Left forelimb (tissue), 1 donor: Measurements from ENCODE around the gene CAB39L.

ENCODE experiments used
- DNase-seq: peaks from one replicate; pipeline ENCODE4 v3.0.0-alpha.2; 2018; ENCODE audit warnings: low spot score

CAB39L gene

DNA sequence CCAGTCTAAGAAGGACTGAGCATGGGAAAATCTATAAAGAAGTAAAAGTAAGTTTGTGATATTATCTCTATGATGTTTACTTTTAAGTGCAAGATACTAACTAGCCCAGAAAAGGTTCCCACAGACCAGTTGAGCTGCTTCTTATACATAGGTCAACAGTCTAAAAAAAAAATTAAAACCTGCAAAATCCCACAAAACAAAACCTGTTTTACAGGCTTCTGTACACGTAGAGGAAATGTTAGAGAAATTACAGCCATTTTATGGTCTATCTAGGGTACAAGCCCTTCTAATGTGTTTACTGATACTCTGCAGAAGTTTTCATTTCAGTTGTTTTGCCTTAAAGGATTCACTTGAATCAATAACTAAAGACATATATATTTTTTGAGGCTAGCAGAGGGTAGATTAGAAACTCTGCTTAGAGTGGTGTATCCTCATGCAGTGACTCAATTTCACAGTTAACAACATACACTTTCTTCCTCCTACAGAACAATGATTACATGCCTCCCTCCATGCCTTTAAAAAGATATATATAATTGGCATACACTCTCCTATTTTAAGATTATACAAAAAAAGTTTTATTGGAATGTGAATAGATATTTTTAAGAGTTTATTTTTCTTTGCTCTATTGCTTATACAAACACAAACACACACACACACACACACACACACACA lies 43.9 kb downstream of the CAB39L start:
- DNase-seq, result no peak

DNA sequence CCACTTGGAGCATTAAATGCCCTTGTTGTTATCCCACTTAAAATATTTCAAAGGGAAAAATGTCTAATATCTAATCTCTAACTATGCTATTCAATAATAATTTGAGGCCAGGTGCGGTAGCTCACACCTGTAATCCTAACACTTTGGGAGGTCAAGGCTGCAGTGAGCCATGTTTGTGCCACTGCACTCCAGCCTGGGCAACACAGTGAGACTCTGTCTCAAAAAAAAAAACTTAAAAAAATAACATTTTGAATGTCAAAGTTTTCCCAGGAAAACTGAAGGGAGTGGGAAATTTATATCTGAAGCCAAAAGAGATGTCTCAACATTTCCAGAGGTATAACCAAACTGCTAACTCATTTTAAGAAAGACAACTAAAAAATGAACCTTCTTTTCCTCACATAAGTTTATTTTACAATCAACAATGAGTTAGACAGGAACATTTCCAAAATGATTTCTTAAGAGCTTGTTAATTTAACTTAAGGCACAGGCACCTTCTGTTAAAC lies 47.9 kb downstream of the CAB39L start:
- DNase-seq, result no peak

DNA sequence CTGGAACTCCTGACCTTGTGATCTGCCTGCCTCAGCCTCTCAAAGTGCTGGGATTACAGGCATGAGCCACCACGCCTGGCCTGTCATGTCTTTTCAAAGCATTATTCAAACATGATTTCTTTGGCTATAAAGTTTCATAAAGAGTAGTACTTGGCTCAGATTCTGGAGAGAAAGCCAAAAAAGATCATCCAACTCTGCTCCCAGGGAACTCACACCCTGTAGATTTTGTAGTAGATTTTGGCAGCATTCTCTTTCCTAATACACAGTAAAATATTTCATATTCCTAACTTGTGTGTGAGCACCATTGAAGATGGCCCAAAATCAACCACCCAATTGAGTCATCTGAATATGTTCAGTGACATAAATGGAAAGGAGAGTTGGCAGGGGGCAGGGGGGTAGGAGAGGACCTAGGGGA lies 48.4 kb downstream of the CAB39L start:
- DNase-seq, result no peak

DNA sequence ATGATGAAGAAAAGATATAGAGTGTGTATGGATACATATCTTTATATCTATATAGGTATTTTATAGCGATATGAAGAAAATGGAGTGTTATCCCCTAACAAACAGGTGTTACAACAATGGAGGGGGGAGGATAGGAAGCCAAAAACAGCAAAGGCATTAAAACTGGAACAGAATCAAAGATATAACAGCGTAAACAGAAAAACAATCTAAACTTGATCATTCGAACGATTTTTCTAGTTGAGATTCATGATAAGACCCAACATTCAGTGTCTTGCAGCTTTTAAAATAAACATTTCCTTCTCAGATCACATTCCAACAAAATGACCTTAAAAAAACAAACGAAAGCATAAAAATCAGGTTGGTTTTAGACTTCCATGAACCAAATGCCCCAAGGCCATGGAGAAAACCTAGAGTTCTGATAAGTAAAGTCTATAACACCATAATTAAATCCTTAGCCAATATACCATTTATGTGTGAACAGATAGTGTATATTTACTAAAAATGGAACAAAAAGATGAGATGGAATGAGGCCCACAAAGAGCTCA lies 55.7 kb downstream of the CAB39L start:
- no peak for DNase-seq

DNA sequence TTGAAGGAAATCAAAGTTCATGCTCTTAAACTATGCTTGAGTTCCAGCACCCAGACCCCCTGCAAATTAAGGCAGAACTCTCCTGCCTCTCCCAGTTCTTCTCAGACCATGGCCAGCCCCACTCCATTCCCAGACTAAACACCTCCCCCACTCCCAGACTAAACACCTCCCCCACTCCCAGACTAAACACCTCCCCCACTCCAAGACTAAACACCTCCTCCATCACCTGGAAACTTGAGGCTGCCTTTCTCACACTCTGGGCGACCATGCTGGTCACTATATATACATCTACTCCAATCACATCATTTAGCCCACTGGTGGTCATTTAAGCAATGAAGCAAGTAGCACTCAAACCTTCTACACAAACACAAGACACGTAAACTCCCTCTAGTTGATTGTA lies 57.2 kb downstream of the CAB39L start:
- DNase-seq, result no peak

DNA sequence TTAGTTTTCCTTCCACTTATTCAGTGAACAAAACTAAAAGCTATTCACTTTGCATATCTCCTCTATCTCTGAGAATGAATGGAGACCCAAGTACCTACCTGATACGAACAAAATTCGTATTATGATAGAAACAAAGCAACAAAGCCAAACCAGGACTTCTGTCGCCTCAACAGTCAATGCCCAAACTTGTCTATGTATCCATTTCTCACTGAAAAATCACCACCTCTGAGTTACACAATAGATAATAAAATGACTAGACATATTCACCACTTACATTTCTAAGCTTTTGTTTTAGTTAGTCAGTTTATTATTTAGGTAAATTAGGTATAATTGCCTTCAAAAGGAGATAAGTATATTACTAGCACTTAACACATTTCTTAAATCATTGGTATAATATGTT lies 67.7 kb downstream of the CAB39L start:
- DNase-seq, result no peak

DNA sequence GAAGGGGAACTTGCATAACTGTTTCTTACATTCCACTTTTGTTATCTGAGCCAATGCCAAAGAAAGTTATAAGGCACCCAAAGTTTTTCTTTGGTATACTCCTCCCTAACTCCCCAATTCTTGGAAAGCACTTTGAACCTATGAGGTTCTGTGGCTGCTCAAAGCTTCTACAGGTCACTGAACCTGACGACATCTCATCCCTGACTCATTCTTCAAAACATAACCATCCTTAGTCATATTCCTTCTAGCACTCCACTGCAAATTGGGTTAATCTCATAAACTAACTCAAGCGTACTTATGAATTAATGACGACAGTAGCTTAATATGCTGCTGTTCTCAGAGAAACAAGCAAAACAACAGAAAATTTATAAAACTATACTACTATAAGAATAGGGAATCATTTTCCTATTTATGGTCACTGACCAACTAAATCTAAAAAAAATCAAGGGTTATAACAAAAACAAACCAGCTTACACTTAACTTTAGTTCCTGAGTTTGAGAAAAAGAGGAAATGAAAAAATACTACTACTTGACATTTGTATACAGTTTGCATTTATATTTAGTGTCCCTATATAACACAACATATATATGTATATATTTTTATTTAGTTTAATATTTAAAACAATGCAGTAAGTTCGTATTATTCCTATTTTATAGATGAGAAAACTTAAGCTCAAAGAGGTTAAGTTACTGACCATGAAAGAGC lies 69.1 kb downstream of the CAB39L start:
- DNase-seq, result no peak

DNA sequence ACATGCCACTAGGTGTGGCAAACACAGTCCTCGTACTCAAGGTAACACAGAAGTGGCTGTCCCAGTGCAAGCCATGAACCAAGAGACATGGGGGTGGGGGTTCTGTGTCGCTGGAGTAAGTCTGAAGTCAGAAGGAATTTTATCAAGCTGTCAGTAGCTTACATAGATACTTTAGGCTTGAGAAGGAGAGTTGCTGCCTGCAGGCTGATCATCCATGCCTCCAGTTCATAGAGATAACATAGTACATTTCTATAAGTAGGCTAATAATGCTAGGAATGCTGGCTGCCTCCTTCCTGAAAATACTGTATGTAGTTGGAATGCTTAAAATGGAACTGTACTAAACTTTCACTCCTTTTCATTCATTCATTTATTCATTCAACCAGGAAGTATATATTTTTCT lies 70.1 kb downstream of the CAB39L start:
- no peak for DNase-seq

DNA sequence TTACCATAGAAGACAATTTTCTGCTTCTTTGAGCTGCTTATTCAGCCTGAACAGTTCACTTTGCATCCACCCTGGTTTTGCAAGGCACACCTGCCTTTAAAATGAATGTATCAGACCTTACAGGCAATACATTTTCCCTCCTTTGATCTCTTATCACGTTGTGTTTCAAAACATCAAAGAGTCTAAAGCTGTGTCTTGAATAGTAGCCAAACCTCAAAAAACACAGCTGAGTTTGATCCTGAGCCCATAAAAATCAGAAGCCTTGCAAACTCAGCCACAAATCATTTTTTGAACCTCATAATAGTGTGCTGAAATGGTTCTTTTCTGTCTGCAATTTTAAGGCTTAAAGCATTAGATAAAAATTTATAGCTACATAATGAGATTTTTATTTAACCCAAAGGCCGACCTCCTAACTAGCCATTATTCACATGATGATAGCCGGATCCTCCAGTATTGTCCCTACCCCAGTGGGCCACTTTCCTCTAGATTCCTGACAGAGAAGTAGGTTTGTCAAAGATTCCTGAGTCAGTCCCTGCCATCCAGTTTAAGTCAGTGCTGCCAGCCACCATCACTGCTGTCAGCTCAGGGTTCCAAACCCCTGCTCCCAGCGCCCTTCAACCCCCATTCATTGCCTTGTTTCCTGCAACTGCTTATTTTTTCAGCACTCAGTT lies 71.8 kb downstream of the CAB39L start:
- no peak for DNase-seq

DNA sequence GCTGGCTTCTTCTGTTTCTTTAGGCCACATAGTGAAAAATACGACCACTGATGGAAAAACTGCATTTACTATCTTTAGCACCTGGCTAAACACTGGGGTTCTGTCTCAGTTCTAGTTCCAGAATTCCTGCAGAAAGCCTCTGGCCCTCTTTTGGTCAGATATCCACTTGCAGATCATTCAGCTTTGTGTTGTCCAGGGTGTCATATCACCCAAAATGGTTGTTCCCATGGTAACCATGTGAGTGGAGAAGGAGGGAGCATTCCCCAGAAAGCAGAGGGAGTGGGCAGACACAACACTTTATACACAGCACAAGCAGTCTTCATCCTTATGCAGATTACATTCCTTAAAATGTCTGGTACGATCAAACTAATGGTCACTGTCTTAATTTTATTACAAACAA lies 73.5 kb downstream of the CAB39L start:
- DNase-seq, result no peak

DNA sequence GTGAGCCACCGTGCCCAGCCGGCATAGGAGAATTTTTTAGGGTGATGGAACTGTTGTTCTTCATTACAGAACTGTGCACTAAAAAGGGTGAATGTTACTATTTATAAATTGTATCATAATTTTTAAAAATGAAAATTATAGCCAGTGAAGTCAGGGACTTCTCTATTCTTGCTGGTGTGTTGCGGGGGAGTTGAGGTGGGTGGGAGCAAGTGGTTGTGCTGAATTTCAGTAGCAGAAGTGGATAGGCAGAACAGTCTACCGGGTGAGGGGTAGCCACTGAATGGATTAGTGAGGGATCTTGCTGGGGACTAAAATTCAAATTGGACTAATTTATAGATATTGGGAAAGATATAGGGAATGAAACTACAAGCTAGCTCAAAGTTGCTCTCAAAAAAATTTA lies 74.0 kb downstream of the CAB39L start:
- DNase-seq, result no peak

DNA sequence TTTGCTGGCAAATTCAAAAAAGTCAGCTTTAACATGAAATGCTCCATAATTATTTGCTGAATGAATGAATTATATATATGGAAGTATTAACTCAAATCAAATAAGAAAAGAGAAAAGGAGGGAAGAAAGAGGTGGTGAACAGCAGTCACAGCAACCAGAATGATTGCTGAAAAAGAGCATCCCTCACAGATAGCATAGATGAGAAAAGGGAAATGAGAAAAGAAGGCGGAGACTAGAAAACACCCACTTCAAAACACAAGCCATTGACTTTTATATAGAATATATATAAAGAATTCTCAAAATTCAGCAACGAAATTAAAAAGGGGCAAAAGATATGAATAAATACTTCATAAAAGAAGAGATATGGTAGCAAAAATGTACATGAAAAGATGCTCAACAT lies 75.2 kb downstream of the CAB39L start:
- no peak for DNase-seq

DNA sequence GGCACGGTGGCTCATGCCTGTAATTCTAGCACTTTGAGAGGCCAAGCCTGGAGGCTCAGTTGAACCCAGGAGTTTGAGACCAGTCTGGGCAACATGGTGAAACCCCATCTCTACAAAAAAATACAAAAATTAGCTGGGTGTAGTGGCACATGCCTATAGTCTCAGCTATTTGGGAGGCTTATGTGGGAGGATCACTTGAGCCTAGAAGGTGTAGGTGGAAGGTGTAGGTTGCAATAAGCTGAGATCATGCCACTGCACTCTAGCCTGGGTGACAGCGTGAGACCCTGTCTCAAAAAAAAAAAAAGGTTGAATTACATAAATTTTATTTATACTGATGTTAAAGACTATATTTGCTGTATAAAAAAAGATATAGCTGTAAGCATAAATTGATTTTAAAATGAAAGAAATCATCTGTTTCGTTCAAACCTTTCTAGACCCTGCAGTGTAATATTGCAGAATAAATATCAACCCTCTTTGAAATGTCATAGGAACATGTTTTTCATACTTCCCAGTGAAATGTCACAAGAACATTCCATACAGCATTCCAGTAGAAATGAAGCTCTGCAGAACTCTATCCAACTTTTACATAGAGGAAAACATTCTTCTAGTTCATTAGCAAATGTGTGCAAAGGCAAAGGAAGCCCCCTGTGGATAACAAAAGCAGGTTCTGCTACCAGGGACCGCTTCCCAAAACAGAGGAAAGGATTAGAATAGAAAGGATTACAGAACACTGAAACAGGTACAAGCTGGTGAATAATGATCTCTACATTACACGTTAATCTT lies 76.0 kb downstream of the CAB39L start:
- no peak for DNase-seq

DNA sequence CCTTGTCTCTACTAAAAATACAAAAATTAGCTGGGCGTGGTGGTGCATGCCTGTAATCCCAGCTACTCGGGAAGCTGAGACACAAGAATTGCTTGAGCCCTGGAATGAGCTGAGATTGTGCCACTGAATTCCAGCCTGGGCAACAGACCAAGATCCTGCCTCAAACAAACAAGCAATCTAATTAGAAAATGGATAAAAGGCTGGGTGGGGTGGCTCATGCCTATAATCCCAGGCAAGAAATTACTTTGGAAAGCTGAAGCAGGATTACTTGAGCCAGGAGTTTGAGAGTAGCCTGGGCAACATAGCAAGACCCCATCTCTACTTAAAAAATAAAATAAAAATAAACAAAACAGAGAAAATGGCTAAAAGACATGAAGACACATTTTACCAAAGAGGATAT lies 77.0 kb downstream of the CAB39L start:
- DNase-seq, result no peak

DNA sequence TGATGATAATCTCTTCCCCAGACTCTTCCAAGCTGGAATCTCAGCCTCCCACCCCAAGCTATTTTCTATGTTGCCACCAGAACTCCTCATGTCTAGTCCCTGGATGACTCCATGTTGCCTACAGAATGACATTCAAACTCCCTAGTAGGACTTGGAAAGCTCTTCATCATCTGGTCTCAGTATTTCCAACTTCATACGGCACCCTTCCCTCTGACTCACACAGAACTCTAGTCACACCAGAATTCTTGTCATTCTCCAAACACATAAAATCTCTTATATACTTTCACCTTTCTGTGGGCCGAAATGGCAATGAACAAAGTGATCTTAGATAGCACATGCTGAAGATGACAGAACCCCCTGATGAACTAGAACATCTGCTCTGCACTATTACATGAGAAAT lies 86.2 kb downstream of the CAB39L start:
- no peak for DNase-seq

DNA sequence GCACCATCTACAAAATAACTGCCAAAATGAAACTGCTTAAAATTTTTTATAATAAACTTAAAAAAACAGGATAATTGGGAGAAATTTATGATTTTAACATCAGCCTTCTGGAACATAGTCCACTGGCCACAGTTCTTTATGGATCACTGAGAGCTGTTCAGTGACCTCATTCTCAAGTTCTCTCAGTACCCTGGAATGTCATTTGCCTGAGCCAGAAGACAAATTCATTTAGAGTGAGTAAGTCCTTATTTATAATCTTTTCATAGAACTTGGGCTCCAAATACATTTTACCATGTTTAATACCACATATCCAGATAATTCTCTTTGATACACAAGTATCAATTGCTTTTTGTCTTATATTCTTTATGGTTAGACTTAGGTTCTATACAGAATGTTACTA lies 87.6 kb downstream of the CAB39L start:
- no peak for DNase-seq

DNA sequence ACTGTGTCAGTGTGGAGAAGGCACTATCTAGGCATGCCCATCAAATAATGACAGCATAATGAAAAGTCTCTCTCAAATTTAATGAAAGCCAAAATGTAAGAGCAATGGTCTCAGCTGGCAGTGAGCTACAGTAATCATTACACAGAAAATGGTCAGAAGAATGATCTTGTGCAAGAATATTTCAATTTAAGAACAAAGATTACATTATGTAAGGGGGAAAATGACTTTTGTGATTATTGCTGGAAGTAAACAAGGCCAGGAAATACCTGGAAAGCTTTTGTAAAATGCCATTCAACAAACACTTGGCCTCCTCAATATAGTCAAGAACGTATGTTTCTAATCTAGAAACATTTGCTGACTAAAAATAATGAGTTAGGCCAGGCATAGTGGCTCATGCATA lies 89.1 kb downstream of the CAB39L start:
- DNase-seq, result no peak

DNA sequence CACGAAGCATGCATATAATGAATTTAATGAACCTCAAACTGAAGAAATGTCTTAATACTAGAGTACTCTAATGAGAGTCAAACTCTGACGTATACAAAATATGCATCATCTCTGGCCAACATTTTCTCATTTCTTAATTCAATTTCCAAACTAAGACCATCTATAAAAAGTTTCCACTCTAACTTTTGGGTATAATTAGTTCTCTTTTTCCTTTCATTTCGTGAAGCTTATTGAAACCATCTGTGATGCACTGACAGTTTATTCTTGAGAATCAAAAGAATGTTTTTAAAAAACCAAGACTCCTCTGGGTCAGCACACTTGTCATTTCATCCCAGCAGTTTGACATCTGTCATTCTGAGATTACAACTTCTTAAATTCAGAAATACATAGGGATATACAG lies 90.0 kb downstream of the CAB39L start:
- DNase-seq, result no peak

DNA sequence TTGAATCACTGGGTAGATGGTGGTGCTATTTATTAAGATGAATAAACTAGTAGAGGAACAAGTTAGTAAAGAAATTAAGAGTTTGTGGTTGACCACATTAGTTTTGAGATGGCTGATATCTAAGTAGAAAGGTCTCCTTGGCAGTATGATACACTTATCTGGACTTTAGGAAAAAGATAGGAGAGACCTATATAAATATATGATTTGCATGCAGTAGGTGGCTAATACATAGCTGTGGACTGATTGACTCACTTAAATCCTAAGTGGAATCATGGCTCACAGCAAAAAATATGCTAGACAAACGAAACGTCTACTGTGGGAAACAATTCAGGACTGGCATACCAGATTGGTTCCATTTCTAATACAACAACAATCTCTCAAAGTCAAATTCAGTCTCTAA lies 92.0 kb downstream of the CAB39L start:
- DNase-seq, result no peak

DNA sequence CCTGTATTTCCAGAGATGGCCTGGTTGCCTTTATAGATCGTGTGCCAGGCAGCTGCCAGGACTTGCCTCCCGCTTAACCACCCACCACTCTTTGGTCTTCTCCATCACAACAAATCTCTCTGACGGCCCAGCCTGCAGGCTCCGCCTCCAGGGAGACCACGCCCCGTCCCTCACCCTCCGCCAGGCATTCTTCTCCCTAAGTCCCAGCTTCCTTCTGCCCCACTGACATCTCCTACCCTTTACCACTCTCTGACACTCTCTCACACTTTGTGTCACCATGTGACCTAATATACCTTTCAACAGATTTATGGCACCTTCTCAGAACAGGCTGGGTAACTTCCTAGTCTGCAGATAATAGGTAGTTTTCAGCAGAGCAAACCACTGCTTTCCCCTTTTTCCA lies 95.1 kb downstream of the CAB39L start:
- no peak for DNase-seq

DNA sequence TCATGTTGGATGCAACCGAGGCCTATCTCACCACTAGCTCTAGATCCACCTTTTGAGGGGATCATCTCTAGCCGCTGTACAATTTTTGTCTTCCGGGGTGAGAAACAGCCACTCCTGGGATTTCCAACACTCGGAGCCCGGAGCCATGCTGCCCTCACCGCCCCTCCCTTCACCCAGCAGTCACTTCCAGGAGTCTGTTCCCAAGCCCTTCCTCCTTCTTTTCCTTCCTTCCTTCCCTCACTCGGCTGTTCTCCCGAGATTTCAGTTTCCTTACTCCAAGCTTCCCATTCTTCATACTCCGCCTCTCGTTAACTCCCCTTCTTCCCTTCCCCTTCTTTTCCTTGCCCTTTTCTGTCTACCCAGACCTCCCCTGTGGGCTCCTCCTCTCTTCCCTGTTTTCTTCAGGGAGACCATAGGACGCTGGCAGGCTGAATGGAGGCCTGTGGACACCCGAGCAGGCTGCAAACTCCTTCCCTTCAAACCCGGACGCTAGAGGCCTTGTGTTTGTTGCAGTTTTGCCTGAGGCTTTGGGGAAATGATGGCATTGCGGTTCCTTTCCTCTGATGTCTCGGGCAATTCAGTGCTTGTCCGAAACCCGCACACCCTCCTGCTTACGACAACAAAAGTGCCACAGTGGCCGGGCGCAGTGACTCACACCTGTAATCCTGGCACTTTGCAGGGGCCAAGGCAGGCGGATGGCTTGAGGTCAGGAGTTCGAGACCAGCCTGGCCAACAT lies 96.0 kb downstream of the CAB39L start:
- no peak for DNase-seq

DNA sequence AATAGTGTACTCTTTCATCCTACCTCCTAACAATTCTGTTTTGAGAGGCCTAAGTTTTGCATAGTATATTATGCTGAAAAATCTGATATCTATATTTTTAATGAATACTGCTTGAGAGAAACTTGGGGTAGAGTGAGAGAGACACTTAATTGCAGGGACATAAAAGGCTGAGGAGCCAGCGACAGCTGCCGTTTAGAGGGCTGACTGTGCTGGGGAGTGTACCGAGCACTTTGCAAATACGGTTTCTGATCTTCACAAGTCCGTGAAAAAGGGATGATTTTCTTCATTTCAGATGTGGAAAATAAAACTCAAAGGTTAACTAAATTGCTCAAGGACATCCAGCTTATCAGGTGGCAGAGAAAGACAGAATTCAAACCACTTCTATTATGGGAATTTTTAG lies 97.4 kb downstream of the CAB39L start:
- no peak for DNase-seq
